NCI-H446 (cell line): ENCODE results near the gene CHAF1A.

ENCODE experiments used
- DNase-seq, 2 experiments: peaks; one replicate each; lab custom pipeline; 2025; lab: John Stamatoyannopoulos, UW

Gene CHAF1A

GRCh38 chr19:4380254-4380727, 22.1 kb upstream of the CHAF1A start:
- no peak for DNase-seq

- no peak for DNase-seq
Observed at GRCh38 chr19:4385291-4386040, 17.0 kb upstream of the CHAF1A start.

GRCh38 chr19:4386041-4386782, 16.2 kb upstream of the CHAF1A start:
- no peak for DNase-seq

GRCh38 chr19:4388337-4389063, 13.9 kb upstream of the CHAF1A start:
- no peak for DNase-seq

GRCh38 chr19:4389064-4389375, 13.4 kb upstream of the CHAF1A start:
- no peak for DNase-seq

GRCh38 chr19:4389511-4390016, 12.9 kb upstream of the CHAF1A start:
- no peak for DNase-seq

GRCh38 chr19:4390017-4390566, 12.3 kb upstream of the CHAF1A start:
- DNase-seq: no peak

- DNase-seq: no peak
Observed at GRCh38 chr19:4390567-4391305, 11.7 kb upstream of the CHAF1A start.

- DNase-seq: no peak
Observed at GRCh38 chr19:4391306-4391693, 11.1 kb upstream of the CHAF1A start.

- DNase-seq: no peak
Observed at GRCh38 chr19:4391701-4392483, 10.5 kb upstream of the CHAF1A start.

- no peak for DNase-seq
Observed at GRCh38 chr19:4393947-4394590, 8.4 kb upstream of the CHAF1A start.

GRCh38 chr19:4396949-4397783, 5.3 kb upstream of the CHAF1A start:
- no peak for DNase-seq

- DNase-seq: no peak
Observed at GRCh38 chr19:4399812-4400134, 2.7 kb upstream of the CHAF1A start.

GRCh38 chr19:4400135-4400936, 2.1 kb upstream of the CHAF1A start, which contains the start of gene SH3GL1:
SH3GL1 (minus strand) TSS chr19:4400547; CDS start chr19:4400368, 179 bp downstream.
- DNase-seq: peak; percentile 94 to 96

- DNase-seq: no peak
Observed at GRCh38 chr19:4401769-4402170, 670 bp upstream of the CHAF1A start.

- DNase-seq: no peak
Observed at GRCh38 chr19:4403005-4403761, 743 bp downstream of the CHAF1A start.

GRCh38 chr19:4405977-4406376, 3.5 kb downstream of the CHAF1A start:
- no peak for DNase-seq

GRCh38 chr19:4406626-4407025, 4.2 kb downstream of the CHAF1A start:
- DNase-seq: no peak
